Ovary (tissue), 9 donors: ENCODE measurements around the gene RRP1B. TPM values are rescaled to one million over a fixed set of nuclear protein-coding genes. Genes with fewer than 3 reads are reported as not detected.

Experiments
- DNase-seq, 5 donors: peaks; one replicate each; pipeline ENCODE4 v3.0.0-alpha.2; 2019 to 2020
- H3K27ac ChIP-seq, 2 donors: fragments of 200-600 bp; one replicate each; pipeline versions ENCODE4 v1.5.1 to v1.8.0; 2019 to 2022
- H3K27me3 ChIP-seq: fragments of 200-600 bp; one replicate; pipeline ENCODE4 v1.8.0; 2022
- H3K36me3 ChIP-seq: fragments of 200-600 bp; sonication (generic); one replicate; pipeline ENCODE4 v1.5.1; 2019
- H3K4me1 ChIP-seq: one replicate; pipeline ENCODE4 v1.8.1; 2013; ENCODE audit warnings: mild to moderate bottlenecking, moderate library complexity; ENCODE audit not compliant: insufficient read depth
- H3K4me3 ChIP-seq: fragments of 200-600 bp; sonication (generic); one replicate; pipeline ENCODE4 v1.5.1; 2017
- H3K9me3 ChIP-seq, 2 donors: fragments of 200-600 bp in 1 of 2; sonication (generic) in 1 of 2; one replicate each; pipeline versions ENCODE4 v1.5.1 to v1.8.1; 2013 to 2019; ENCODE audit warnings: mild to moderate bottlenecking in 1 of 2, moderate library complexity in 1 of 2
- CTCF ChIP-seq, 3 donors: fragments of 450-650 bp in 2 of 3; fragments of 200-600 bp in 1 of 3; IDR thresholded peaks; one replicate each; pipeline versions ENCODE4 v1.5.1 to v1.8.0; 2016 to 2022; ENCODE audit warnings: antibody characterized with exemption in 3 of 3, mild to moderate bottlenecking in 1 of 3
- EP300 ChIP-seq: sonication (generic); formaldehyde crosslinking; IDR thresholded peaks from one replicate; pipeline ENCODE4 v1.6.1; 2017; ENCODE audit warnings: antibody characterized with exemption
- POLR2A ChIP-seq: fragments of 450-650 bp; IDR thresholded peaks from one replicate; pipeline ENCODE4 v1.6.1; 2017; ENCODE audit warnings: antibody characterized with exemption, mild to moderate bottlenecking, moderate library complexity
- WGBS, 3 donors: extraction: QIAGEN DNeasy Blood & Tissue Kit in 1 of 3; methylation state at CpG; one replicate each; pipeline versions ENCODE4 v1.1.5 to v1.1.7; 2013 to 2017; 5-methylcytosine and 5-hydroxymethylcytosine counted together
- intact Hi-C, 4 donors: fragments of 100-400 bp; cut with DNase I; formaldehyde crosslinking; loops; one replicate each; pipeline versions ENCODE4 v1.11.0 to v1.15.1; 2022 to 2023
- polyA plus RNA-seq, 2 donors: library from polyadenylated mRNA; stranded (reverse); fragments of 200-250 nt in 1 of 2; fragments of 350-450 nt in 1 of 2; fragmentation: Illumina TruSeq in 1 of 2; extraction: RNeasy Lipid Tissue Mini Kit (QIAGEN cat#74804) in 1 of 2; gene quantifications; one replicate each; pipeline ENCODE4 v1.2.3, GENCODE V29; 2013 to 2014
- total RNA-seq, 7 donors: library from RNA; depleted of rRNA in 2 of 7; stranded (reverse); fragments of >200 nt in 2 of 7; fragmentation: NEBNext Ultra II Directional in 3 of 7; extraction: Animal tissue kit (Norgen Biotek cat#: 25700) in 3 of 7; gene quantifications; one replicate each; pipeline versions ENCODE4 v1.1.0 to v1.2.4, GENCODE V29; 2016 to 2023
- donor health status: DM: no; HTN: no; CAD: no; lungs with moderate emphysema.
- donor health status: DM: no; HTN: no; CAD: no.
- donor health status: Bipolar disorder and iron deficiency.
- donor health status: DM: yes; HTN: yes; CAD: no.
- donor health status: DM: no; HTN: no; CAD: no.
- donor health status: DM: yes; HTN: yes; CAD: no.

RRP1B gene
- total and polyA plus RNA-seq, 9 donors: 11.3 to 31.8 (median 28.4) TPM

GRCh38 chr21:43687566-43688399 is 28.4 kb downstream of the RRP1B start:
- Histone ChIP-seq H3K4me3 (no peak overlapping the region), H3K27me3 (no peaks in the 10 kb centered on the region), H3K4me1 (no peaks in the 10 kb centered on the region), H3K27ac (no peak overlapping the region), H3K9me3 (no peaks in the 10 kb centered on the region), H3K36me3 (no peaks in the 10 kb centered on the region)
- no peak for DNase-seq
- intact Hi-C loops: no loop called here
- WGBS, 3 donors: 87 to 89% (median 89%) methylated on average over 27 of the region's 27 CpGs
- TF ChIP-seq CTCF (IDR thresholded peaks at IDR 0.05): no peak
- no peak for TF ChIP-seq POLR2A
- TF ChIP-seq EP300: no peak

- Histone ChIP-seq H3K4me3 (no peak overlapping the region), H3K4me1 (no peaks in the 10 kb centered on the region), H3K27me3 (no peaks in the 10 kb centered on the region), H3K36me3 (no peaks in the 10 kb centered on the region), H3K9me3 (no peaks in the 10 kb centered on the region), H3K27ac (no peak overlapping the region)
- DNase-seq: no peak
- 93 to 95% (median 95%) methylated on average over 12 of the region's 12 CpGs for WGBS, 3 donors
- intact Hi-C loops: no loop called here
- TF ChIP-seq CTCF (IDR thresholded peaks at IDR 0.05) (no peak), EP300 (no peak), POLR2A (no peak)
Observed at GRCh38 chr21:43688906-43689305, 29.5 kb downstream of the RRP1B start.

GRCh38 chr21:43689556-43690337 is 30.4 kb downstream of the RRP1B start:
- Histone ChIP-seq H3K27ac (no peak overlapping the region), H3K27me3 (no peaks in the 10 kb centered on the region), H3K36me3 (no peaks in the 10 kb centered on the region), H3K9me3 (no peaks in the 10 kb centered on the region), H3K4me3 (no peak overlapping the region), H3K4me1 (no peaks in the 10 kb centered on the region)
- TF ChIP-seq POLR2A (no peak), CTCF (IDR thresholded peaks at IDR 0.05) (no peak), EP300 (no peak)
- intact Hi-C loops: no loop called here
- WGBS, 3 donors: 85 to 92% (median 88%) methylated on average over 32 of the region's 32 CpGs
- DNase-seq: no peak

GRCh38 chr21:43690346-43690745 is 31.0 kb downstream of the RRP1B start:
- 92 to 96% (median 94%) methylated on average over 6 to 7 of the region's 7 CpGs for WGBS, 3 donors
- no peak for TF ChIP-seq EP300
- H3K4me3 ChIP-seq: no peak overlapping the region
- no peaks in the 10 kb centered on the region for H3K4me1 ChIP-seq
- no peak overlapping the region for H3K27ac ChIP-seq
- no peaks in the 10 kb centered on the region for H3K27me3 ChIP-seq
- H3K36me3 ChIP-seq: no peaks in the 10 kb centered on the region
- DNase-seq: no peak
- no peaks in the 10 kb centered on the region for H3K9me3 ChIP-seq
- intact Hi-C loops: no loop called here
